Measurements from ENCODE around the gene ZNF490.
A peak's percentile ranks its signal among the peaks of the same experiment; 100 is the strongest.

Gene ZNF490

DNA sequence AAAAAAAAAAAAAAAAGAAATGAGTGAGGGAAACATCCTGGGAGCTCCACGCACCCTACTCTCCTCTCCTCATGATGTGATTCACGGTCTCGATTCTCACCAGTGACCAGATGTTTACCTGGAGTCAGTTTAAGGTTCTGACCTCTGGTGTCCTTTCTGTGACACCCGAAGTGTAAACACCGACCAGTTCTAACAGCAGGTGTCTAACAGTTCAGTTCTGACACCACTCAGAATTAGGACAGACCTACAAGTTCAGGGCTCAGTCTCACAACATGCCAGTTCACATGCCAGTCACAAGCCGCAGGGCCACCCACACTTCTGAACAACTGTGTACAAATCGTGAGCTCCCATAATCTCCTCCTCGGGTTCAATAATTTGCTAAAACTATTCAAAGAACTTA, 65.3 kb downstream of the ZNF490 start:
- H3K4me3 ChIP-seq (ENCODE audit: low read length), result no peak overlapping the region
- TF ChIP-seq, protein P1, sequence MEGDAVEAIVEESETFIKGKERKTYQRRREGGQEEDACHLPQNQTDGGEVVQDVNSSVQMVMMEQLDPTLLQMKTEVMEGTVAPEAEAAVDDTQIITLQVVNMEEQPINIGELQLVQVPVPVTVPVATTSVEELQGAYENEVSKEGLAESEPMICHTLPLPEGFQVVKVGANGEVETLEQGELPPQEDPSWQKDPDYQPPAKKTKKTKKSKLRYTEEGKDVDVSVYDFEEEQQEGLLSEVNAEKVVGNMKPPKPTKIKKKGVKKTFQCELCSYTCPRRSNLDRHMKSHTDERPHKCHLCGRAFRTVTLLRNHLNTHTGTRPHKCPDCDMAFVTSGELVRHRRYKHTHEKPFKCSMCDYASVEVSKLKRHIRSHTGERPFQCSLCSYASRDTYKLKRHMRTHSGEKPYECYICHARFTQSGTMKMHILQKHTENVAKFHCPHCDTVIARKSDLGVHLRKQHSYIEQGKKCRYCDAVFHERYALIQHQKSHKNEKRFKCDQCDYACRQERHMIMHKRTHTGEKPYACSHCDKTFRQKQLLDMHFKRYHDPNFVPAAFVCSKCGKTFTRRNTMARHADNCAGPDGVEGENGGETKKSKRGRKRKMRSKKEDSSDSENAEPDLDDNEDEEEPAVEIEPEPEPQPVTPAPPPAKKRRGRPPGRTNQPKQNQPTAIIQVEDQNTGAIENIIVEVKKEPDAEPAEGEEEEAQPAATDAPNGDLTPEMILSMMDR (conservative IDR thresholded peaks at IDR 0.05; ENCODE audit: low read length), result no peak
- DNase-seq (ENCODE audit: low read depth), result no peak

GRCh38 chr19:12544401-12544876, 66.2 kb downstream of the ZNF490 start:
- TF ChIP-seq, protein P1 (conservative IDR thresholded peaks at IDR 0.05; ENCODE audit: low read length), result no peak
- no peak for DNase-seq (ENCODE audit: low read depth)
- no peak overlapping the region for H3K4me3 ChIP-seq (ENCODE audit: low read length)

DNA sequence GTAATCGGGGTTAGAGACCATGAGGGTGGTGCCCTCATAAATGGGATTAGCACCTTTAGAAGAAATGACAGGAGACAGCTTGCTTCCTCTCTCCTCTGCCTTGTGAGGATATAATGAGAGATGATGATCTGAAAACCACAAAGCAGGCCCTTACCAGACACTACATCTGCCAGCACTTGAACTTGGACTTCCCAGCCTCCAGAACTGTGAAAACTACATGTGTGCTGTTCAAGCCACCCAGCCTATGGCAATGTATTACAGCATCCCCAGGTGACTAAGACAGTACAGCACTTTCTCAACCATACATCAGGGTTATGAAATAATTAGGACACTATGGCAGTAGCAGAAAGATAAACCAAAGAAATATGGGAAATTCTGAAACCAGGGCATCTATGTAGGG, 66.8 kb downstream of the ZNF490 start:
- H3K4me3 ChIP-seq (ENCODE audit: low read length), result no peak overlapping the region
- peak; percentile 19 for DNase-seq (ENCODE audit: low read depth)
- TF ChIP-seq, protein P1 (conservative IDR thresholded peaks at IDR 0.05; ENCODE audit: low read length), result no peak
